ENCODE measurements around the gene RHBDD1. TPM values are rescaled to one million over a fixed set of nuclear protein-coding genes. Genes with fewer than 3 reads are reported as not detected.

Gene RHBDD1
- polyA plus RNA-seq, 3 donors: 8.1 to 19.5 (median 15.5) TPM

- Mint-ChIP-seq H3K4me3 (peak overlapping the region; percentile 80 to 89), H3K36me3 (peaks cover 13% of the 10 kb centered on the region in 2 donors), H3K9me3 (peaks cover 10 to 36% (median 25%) of the 10 kb centered on the region in 7 donors), H3K27ac (peak overlapping the region in 1 of 7 donors; percentile 18), H3K4me1 (peaks cover 30% of the 10 kb centered on the region), H3K27me3 (ENCODE audit: low read depth in 3 of 3) (peaks cover 51 to 70% (median 64%) of the 10 kb centered on the region in 3 donors)
- Histone ChIP-seq H4K20me1 (ENCODE audit: insufficient read depth, low read length) (no peaks in the 10 kb centered on the region), H3K4me1 (ENCODE audit: control insufficient read depth in 1 of 2, insufficient read depth in 2 of 2, low read length in 2 of 2) (peaks cover 31 to 44% of the 10 kb centered on the region in 2 donors), H2AFZ (ENCODE audit: insufficient read depth, low read depth, low read length, poor library complexity, severe bottlenecking) (peak overlapping the region; percentile 94), H3K4me3 (replicated peaks in 1 of 3; ENCODE audit: low read depth in 2 of 3, low read length in 3 of 3) (peak overlapping the region; percentile 49 to 87 (median 49)), H3K9ac (ENCODE audit: insufficient read depth, low read length, poor library complexity, severe bottlenecking) (peak overlapping the region; percentile 43), H3K9me3 (replicated peaks in 1 of 2; ENCODE audit: control insufficient read depth in 1 of 2, insufficient read depth in 1 of 2, low read length in 2 of 2) (peaks cover 17 to 19% of the 10 kb centered on the region in 2 donors), H3K4me2 (replicated peaks; ENCODE audit: extremely low read depth, low read length, poor library complexity, severe bottlenecking) (peak overlapping the region; percentile 92), H3K27ac (ENCODE audit: low read depth in 1 of 2, low read length in 2 of 2) (no peak overlapping the region), H3K79me2 (ENCODE audit: insufficient read depth, low read length) (no peaks in the 10 kb centered on the region), H3K36me3 (replicated peaks in 1 of 2; ENCODE audit: control insufficient read depth in 1 of 2, insufficient read depth in 2 of 2, low read length in 2 of 2) (no peaks in the 10 kb centered on the region), H3K27me3 (ENCODE audit: control insufficient read depth in 2 of 2, insufficient read depth in 2 of 2, low read length in 2 of 2) (peaks cover 17 to 51% of the 10 kb centered on the region in 2 donors)
- intact Hi-C loops (cut with micrococcal nuclease): no loop called here
- DNase-seq: peak in 1 of 3 donors; percentile 9
- WGBS (ENCODE audit: insufficient coverage): 3% methylated on average over 80 of the region's 80 CpGs
- no peak for TF ChIP-seq CTCF (IDR thresholded peaks at IDR 0.05)
Measured at GRCh38 chr2:226798422-226799210, 37.2 kb upstream of the RHBDD1 start.

GRCh38 chr2:226799211-226799975 is 36.5 kb upstream of the RHBDD1 start, which contains the start of gene IRS1:
TSS of gene IRS1 (minus strand) at chr2:226799820. CDS start at chr2:226798738, 1,082 bp downstream.
- Histone ChIP-seq H2AFZ (ENCODE audit: insufficient read depth, low read depth, low read length, poor library complexity, severe bottlenecking) (peak within 1 kb of the TSS; percentile 94), H3K4me2 (replicated peaks; ENCODE audit: extremely low read depth, low read length, poor library complexity, severe bottlenecking) (peak within 1 kb of the TSS; percentile 92), H3K36me3 (replicated peaks in 1 of 2; ENCODE audit: control insufficient read depth in 1 of 2, insufficient read depth in 2 of 2, low read length in 2 of 2) (no peaks in the 10 kb centered on the region), H3K4me3 (replicated peaks in 1 of 3; ENCODE audit: low read depth in 2 of 3, low read length in 3 of 3) (peak within 1 kb of the TSS; percentile 49 to 87 (median 49)), H4K20me1 (ENCODE audit: insufficient read depth, low read length) (no peaks in the 10 kb centered on the region), H3K27ac (ENCODE audit: low read depth in 1 of 2, low read length in 2 of 2) (no peak within 1 kb of the TSS), H3K79me2 (ENCODE audit: insufficient read depth, low read length) (no peaks in the 10 kb centered on the region), H3K4me1 (ENCODE audit: control insufficient read depth in 1 of 2, insufficient read depth in 2 of 2, low read length in 2 of 2) (peaks cover 31 to 44% of the 10 kb centered on the region in 2 donors), H3K9ac (ENCODE audit: insufficient read depth, low read length, poor library complexity, severe bottlenecking) (peak within 1 kb of the TSS; percentile 43), H3K27me3 (ENCODE audit: control insufficient read depth in 2 of 2, insufficient read depth in 2 of 2, low read length in 2 of 2) (peaks cover 21 to 59% of the 10 kb centered on the region in 2 donors), H3K9me3 (replicated peaks in 1 of 2; ENCODE audit: control insufficient read depth in 1 of 2, insufficient read depth in 1 of 2, low read length in 2 of 2) (peaks cover 17 to 19% of the 10 kb centered on the region in 2 donors)
- peak within 1 kb of the TSS; percentile 80 to 92 for H3K4me3 Mint-ChIP-seq
- H3K36me3 Mint-ChIP-seq: peaks cover 13% of the 10 kb centered on the region in 2 donors
- H3K27ac Mint-ChIP-seq: peak within 1 kb of the TSS in 1 of 7 donors; percentile 61
- under 1% methylated on average over 56 of the region's 82 CpGs for WGBS (ENCODE audit: insufficient coverage)
- intact Hi-C loops (cut with micrococcal nuclease): no loop called here
- DNase-seq: peak in 2 of 3 donors; percentile 16 to 18
- no peak for TF ChIP-seq CTCF (IDR thresholded peaks at IDR 0.05)
- H3K27me3 Mint-ChIP-seq (ENCODE audit: low read depth in 3 of 3): peaks cover 56 to 77% (median 67%) of the 10 kb centered on the region in 3 donors
- peaks cover 10 to 36% (median 25%) of the 10 kb centered on the region in 7 donors for H3K9me3 Mint-ChIP-seq
- H3K4me1 Mint-ChIP-seq: peaks cover 29% of the 10 kb centered on the region

All from CD14-positive monocyte (primary cell).